ENCODE results near the gene LRRC4C.

The LRRC4C gene

GRCh38 chr11:41494716-41495115, 35.3 kb upstream of the LRRC4C start:
- Histone ChIP-seq H3K36me3 (no peaks in the 10 kb centered on the region), H3K4me1 (no peaks in the 10 kb centered on the region), H3K27me3 (no peaks in the 10 kb centered on the region), H3K9me3 (no peaks in the 10 kb centered on the region), H3K27ac (no peak overlapping the region), H3K4me3 (no peak overlapping the region)
- intact Hi-C loops (cut with DNase I; ENCODE audit: low total_unique reads): no loop called here
- no peak for DNase-seq
- no peak for TF ChIP-seq CTCF (IDR thresholded peaks at IDR 0.05)

GRCh38 chr11:41486424-41486823, 27.0 kb upstream of the LRRC4C start:
- intact Hi-C loops (cut with DNase I; ENCODE audit: low total_unique reads): no loop called here
- TF ChIP-seq CTCF (IDR thresholded peaks at IDR 0.05): no peak

DNA sequence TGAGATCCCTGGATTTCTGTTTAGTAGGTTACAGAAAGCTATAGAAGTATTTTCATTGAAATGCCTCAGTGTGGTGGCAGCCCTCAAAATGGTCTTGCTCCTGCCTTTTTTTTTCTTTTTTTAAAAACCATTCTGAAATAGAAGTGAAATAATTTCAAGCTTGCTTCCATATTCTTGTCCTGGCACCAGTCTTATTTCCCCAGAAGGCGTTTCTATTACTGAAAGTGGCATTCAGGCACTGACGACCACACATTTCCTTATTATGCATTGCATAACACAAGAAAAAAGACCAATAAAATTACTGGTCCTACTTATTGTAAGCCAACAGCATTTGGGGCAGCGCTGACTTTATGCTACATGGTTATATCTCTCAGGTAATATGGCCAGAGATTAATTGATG, 24.5 kb upstream of the LRRC4C start:
- no peaks in the 10 kb centered on the region for H3K4me1 ChIP-seq
- intact Hi-C loops (cut with DNase I; ENCODE audit: low total_unique reads): no loop called here
- H3K36me3 ChIP-seq: no peaks in the 10 kb centered on the region
- H3K4me3 ChIP-seq: no peak overlapping the region
- no peak for DNase-seq
- H3K9me3 ChIP-seq: no peaks in the 10 kb centered on the region
- no peak overlapping the region for H3K27ac ChIP-seq
- H3K27me3 ChIP-seq: no peaks in the 10 kb centered on the region
- TF ChIP-seq CTCF (IDR thresholded peaks at IDR 0.05): no peak

More at GRCh38 chr11:41486424-41486823, 27.0 kb upstream of the LRRC4C start:
- no peaks in the 10 kb centered on the region for H3K9me3 ChIP-seq
- no peaks in the 10 kb centered on the region for H3K36me3 ChIP-seq
- H3K27ac ChIP-seq: no peak overlapping the region
- no peaks in the 10 kb centered on the region for H3K4me1 ChIP-seq
- DNase-seq: no peak
- H3K4me3 ChIP-seq: no peak overlapping the region
- H3K27me3 ChIP-seq: no peaks in the 10 kb centered on the region

- no peak for DNase-seq
- H3K9me3 ChIP-seq: no peaks in the 10 kb centered on the region
- no peak overlapping the region for H3K27ac ChIP-seq
- TF ChIP-seq CTCF (IDR thresholded peaks at IDR 0.05): no peak
- H3K27me3 ChIP-seq: no peaks in the 10 kb centered on the region
- intact Hi-C loops (cut with DNase I; ENCODE audit: low total_unique reads): no loop called here
- H3K4me1 ChIP-seq: no peaks in the 10 kb centered on the region
- H3K4me3 ChIP-seq: no peak overlapping the region
- no peaks in the 10 kb centered on the region for H3K36me3 ChIP-seq
These were observed 19.7 kb upstream of the LRRC4C start for GRCh38 chr11:41479179-41479578.

GRCh38 chr11:41461057-41461681, 1.7 kb upstream of the LRRC4C start:
- intact Hi-C loops (cut with DNase I; ENCODE audit: low total_unique reads): no loop called here

More at GRCh38 chr11:41461057-41461681, 1.7 kb upstream of the LRRC4C start:
- Histone ChIP-seq H3K9me3 (no peaks in the 10 kb centered on the region), H3K27me3 (peaks cover 0 to 7% of the 10 kb centered on the region in 2 donors), H3K4me1 (peaks cover 0 to 4% (median 3%) of the 10 kb centered on the region in 4 donors), H3K27ac (no peak overlapping the region), H3K36me3 (no peaks in the 10 kb centered on the region), H3K4me3 (no peak overlapping the region)
- peak; percentile 36 to 52 for TF ChIP-seq CTCF (IDR thresholded peaks at IDR 0.05)
- no peak for DNase-seq

All from tibial artery (tissue), 4 donors.